Measurements from ENCODE around the gene LEUTX.

LEUTX gene, protein sequence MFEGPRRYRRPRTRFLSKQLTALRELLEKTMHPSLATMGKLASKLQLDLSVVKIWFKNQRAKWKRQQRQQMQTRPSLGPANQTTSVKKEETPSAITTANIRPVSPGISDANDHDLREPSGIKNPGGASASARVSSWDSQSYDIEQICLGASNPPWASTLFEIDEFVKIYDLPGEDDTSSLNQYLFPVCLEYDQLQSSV

DNA sequence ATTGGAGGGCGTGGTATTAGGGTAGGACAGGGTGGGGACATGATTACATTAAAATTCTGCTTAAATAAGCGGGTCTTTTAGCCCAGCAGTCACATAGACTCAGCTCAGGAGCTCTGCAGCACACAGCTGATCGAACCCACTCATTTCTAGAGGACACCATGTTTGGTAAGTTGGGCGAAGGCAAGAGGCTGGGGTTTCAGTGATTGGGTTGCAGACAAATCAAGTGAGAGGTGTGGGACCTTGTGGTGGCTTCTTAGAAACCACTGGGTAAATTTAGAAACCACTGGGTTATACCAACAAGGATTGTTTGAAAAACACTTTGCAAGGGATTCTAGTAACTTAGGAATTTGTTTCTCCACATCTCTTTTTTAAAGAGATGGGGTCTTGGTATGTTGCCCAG, at the start of gene LEUTX:
Gene LEUTX, plus strand, starts transcription at position 92 of the 400 bp plus-strand sequence. Its CDS starts 67 bp downstream, at position 159.
- Histone ChIP-seq H3K36me3 (no peaks in the 10 kb centered on the region), H4K20me1 (no peaks in the 10 kb centered on the region), H3K9me3 (replicated peaks in 1 of 11) (no peaks in the 10 kb centered on the region), H3K27me3 (no peaks in the 10 kb centered on the region), H3K4me3 (no peak within 1 kb of the TSS), H3K4me1 (no peaks in the 10 kb centered on the region), H3K9ac (no peak within 1 kb of the TSS), H3K4me2 (no peak within 1 kb of the TSS), H3K27ac (no peak within 1 kb of the TSS)
- TF ChIP-seq Cebpa-rat (IDR thresholded peaks at IDR 0.05): no peak

DNA sequence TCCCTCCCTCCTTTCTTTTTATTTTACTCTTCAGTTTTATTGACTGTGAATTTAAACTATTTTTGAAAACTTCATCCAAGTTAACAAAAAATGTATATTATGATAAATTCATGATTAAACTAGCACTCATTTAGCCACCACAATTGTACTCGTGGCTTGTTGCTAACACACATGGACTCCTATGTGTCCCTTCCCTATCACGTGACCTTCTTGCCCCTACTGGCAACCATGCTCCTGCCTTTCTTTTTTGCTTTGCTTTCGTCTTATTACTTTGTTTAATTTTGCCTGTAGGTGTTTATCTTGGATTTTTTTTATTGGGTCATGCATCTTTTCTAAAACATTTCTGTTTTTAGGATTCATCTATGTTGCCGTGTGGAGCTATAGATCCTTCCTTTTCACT, 49.1 kb upstream of the LEUTX start:
- Histone ChIP-seq H3K27me3 (no peaks in the 10 kb centered on the region), H3K27ac (no peak overlapping the region)

DNA sequence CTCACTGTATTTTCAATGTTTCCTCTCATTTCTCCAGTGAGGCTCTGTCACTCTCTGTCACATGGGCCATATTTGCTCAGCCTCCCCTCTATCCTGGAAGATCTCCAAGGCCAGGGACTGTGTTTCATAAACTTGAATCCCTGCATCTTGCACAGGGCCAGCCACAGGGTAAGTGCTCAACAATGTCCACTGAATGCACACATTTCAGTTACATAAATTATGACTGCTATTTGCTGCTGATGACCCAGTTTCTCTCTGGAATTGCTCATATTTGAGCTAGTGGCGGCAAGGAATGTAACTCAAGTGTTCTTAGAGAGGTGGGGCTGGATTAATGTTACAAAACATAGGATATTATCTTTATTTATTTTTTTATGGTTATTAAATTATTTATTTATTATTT, 47.0 kb upstream of the LEUTX start:
- Histone ChIP-seq H3K4me2 (no peak overlapping the region), H3K9me3 (replicated peaks in 1 of 11) (no peaks in the 10 kb centered on the region), H3K27ac (no peak overlapping the region), H3K4me3 (no peak overlapping the region), H3K36me3 (no peaks in the 10 kb centered on the region), H3K9ac (no peak overlapping the region), H3K27me3 (no peaks in the 10 kb centered on the region), H4K20me1 (no peaks in the 10 kb centered on the region), H3K4me1 (0 out of 20 replicates have a peak, but pooled peaks cover 0 to 5% (median 0%) of the 10 kb centered on the region in 10 experiments)
- no peak for TF ChIP-seq Cebpa-rat (IDR thresholded peaks at IDR 0.05)

More for the DNA sequence above, 49.1 kb upstream of the LEUTX start:
- Histone ChIP-seq H4K20me1 (no peaks in the 10 kb centered on the region), H3K4me2 (no peak overlapping the region), H3K36me3 (no peaks in the 10 kb centered on the region), H3K4me3 (no peak overlapping the region), H3K9ac (no peak overlapping the region), H3K4me1 (0 out of 20 replicates have a peak, but pooled peaks cover 0 to 4% (median 0%) of the 10 kb centered on the region in 10 experiments), H3K9me3 (replicated peaks in 1 of 11) (no peaks in the 10 kb centered on the region)
- TF ChIP-seq Cebpa-rat (IDR thresholded peaks at IDR 0.05): no peak

DNA sequence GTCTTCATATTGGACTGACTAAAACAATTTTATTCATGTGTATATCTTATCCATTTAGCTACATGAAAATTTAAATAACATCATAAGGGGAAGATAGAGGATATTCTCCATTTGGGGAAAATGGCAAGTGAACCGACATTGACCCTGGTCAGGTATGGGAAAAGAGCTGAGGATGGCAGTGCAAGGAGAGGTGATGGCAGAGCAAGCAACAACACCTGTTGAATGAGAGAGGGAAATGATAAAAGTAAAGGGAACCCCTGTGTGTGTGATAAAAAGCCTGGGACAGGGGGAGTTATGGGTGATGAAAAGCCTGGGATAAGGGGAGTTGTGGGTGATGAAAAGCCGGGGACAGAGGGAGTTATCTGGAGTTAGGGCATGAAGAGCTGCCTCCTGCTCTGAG, 44.8 kb upstream of the LEUTX start:
- no peaks in the 10 kb centered on the region for H3K27me3 ChIP-seq

DNA sequence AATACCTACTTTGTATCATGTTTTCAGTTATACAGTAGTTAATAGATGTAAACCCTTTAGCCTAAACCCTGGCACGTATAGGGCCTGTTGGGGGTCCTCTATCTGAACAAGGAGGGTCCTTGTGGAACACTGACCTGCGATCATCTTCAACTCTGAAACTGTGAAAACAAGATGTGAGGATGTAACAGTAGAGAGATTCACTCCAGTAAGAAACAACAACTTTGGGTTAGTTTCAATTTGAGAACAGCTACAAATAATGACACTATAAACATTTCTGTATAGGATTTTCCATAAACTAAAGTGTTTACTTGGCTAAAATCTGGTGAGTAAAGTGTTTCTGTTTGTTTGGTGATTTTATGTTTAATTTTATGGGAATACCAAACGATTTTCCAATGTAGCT, 43.0 kb upstream of the LEUTX start:
- Histone ChIP-seq H3K4me3 (no peak overlapping the region), H3K9ac (no peak overlapping the region), H4K20me1 (no peaks in the 10 kb centered on the region), H3K27me3 (no peaks in the 10 kb centered on the region), H3K36me3 (no peaks in the 10 kb centered on the region), H3K27ac (no peak overlapping the region), H3K9me3 (replicated peaks in 1 of 11) (no peaks in the 10 kb centered on the region), H3K4me1 (peaks cover 0 to 22% (median 5%) of the 10 kb centered on the region in 10 experiments; a peak in 9 of 20 replicates), H3K4me2 (no peak overlapping the region)
- TF ChIP-seq Cebpa-rat (IDR thresholded peaks at IDR 0.05): no peak

More for the DNA sequence above, 44.8 kb upstream of the LEUTX start:
- Histone ChIP-seq H3K4me1 (peaks cover 0 to 17% (median 3%) of the 10 kb centered on the region in 10 experiments; a peak in 9 of 20 replicates), H3K9ac (no peak overlapping the region), H3K4me3 (no peak overlapping the region), H4K20me1 (no peaks in the 10 kb centered on the region), H3K27ac (no peak overlapping the region), H3K4me2 (no peak overlapping the region), H3K9me3 (replicated peaks in 1 of 11) (no peaks in the 10 kb centered on the region), H3K36me3 (no peaks in the 10 kb centered on the region)
- TF ChIP-seq Cebpa-rat (IDR thresholded peaks at IDR 0.05): no peak

DNA sequence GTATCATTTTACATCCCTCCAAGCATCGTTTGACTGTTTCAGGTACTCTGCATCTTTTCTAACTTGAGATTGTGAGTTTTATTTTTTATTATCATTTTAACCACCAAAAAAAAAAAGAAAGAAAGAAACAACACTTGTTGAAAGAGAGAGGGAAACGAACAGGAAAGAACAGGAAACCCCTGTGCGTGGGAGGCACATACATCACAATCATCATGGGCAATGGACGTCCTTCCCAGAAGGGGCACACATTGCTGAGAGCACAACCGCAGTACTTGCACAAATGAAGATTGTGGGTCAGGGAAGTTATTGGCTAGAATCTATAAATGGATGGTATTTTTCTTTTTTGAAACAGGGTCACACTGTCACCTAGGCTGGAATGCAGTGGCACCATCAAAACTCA, 42.6 kb upstream of the LEUTX start:
- H3K27ac ChIP-seq: no peak overlapping the region
- TF ChIP-seq Cebpa-rat (IDR thresholded peaks at IDR 0.05): no peak
- H3K4me2 ChIP-seq: no peak overlapping the region
- no peaks in the 10 kb centered on the region for H3K27me3 ChIP-seq
- H3K9ac ChIP-seq: no peak overlapping the region
- no peak overlapping the region for H3K4me3 ChIP-seq
- no peaks in the 10 kb centered on the region for H4K20me1 ChIP-seq
- H3K9me3 ChIP-seq (replicated peaks in 1 of 11): no peaks in the 10 kb centered on the region
- no peaks in the 10 kb centered on the region for H3K36me3 ChIP-seq
- peaks cover 0 to 22% (median 5%) of the 10 kb centered on the region in 10 experiments; a peak in 9 of 20 replicates for H3K4me1 ChIP-seq

DNA sequence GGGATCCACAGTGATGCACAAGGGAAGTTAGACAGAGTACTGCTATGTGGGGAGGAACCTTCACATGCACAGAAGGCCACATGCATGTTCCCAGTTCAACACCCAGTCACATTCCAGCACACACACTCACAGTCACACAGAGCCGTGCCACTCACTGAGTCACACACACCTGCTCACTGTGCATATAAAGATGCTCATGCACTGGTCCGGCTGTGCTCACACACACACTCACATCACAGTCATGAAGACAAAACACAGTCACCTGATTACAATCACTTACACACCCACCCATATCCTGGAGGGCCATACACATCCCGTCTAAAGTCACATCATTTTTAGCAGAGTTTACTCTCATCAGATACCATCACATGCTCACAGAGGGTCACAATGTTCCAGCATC, 41.3 kb upstream of the LEUTX start:
- H3K9ac ChIP-seq: no peak overlapping the region
- H3K4me2 ChIP-seq: no peak overlapping the region
- peaks cover 0 to 22% (median 5%) of the 10 kb centered on the region in 10 experiments; a peak in 9 of 20 replicates for H3K4me1 ChIP-seq
- H3K4me3 ChIP-seq: no peak overlapping the region
- H3K36me3 ChIP-seq: no peaks in the 10 kb centered on the region
- H4K20me1 ChIP-seq: no peaks in the 10 kb centered on the region
- H3K27me3 ChIP-seq: no peaks in the 10 kb centered on the region
- H3K27ac ChIP-seq: no peak overlapping the region
- no peak for TF ChIP-seq Cebpa-rat (IDR thresholded peaks at IDR 0.05)
- no peaks in the 10 kb centered on the region for H3K9me3 ChIP-seq (replicated peaks in 1 of 11)

DNA sequence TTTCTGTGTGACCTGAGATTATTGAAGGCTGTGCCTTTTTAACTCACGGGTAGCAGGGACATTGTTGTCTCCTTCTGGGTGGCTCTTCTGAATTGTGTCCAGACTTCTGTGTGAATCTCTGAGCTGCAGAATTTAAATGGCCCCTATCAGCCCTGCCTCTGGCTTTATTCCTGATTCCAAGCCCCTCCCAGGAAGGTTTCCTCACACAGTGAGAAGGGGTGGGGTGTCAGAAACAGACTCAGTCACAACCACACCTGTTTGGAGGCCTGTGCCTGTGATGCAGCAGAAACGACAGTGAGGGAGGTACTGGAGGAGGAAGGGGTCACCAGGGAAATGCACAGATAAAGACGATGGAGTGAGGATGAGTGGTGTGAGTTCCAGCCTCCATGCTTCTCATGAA, 40.8 kb upstream of the LEUTX start, which contains the start of gene CLC:
Gene CLC, minus strand, starts transcription at position 139 of the 400 bp plus-strand sequence. Its CDS starts 77 bp downstream, at position 62.
- Histone ChIP-seq H3K4me1 (peaks cover 0 to 22% (median 5%) of the 10 kb centered on the region in 10 experiments; a peak in 9 of 20 replicates), H3K36me3 (no peaks in the 10 kb centered on the region), H3K9ac (no peak within 1 kb of the TSS), H3K4me3 (no peak within 1 kb of the TSS), H3K27ac (no peak within 1 kb of the TSS), H3K27me3 (no peaks in the 10 kb centered on the region), H4K20me1 (no peaks in the 10 kb centered on the region), H3K9me3 (replicated peaks in 1 of 11) (no peaks in the 10 kb centered on the region), H3K4me2 (peak within 1 kb of the TSS in 5 of 11 experiments; percentile 21 to 52 (median 51); a peak in 8 of 22 replicates)
- TF ChIP-seq Cebpa-rat (IDR thresholded peaks at IDR 0.05): no peak

DNA sequence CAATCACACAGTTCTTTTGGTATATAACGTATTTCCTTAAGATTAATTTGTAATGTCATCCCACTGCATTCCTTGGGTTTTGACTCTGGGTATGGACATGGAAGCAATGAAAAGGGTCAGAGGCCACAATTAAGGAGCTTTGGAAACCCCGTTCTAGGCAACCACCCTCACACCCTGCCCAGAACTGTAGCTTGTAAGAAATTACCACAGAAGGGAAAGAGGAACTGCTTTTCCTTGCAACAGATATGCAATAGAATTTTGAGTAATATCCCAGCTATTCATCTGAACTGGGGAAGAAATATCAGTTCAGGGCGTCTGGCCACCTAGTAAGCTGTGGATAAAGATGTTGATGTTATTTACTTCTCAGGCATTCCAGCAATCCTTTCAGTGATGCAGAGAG, 39.8 kb upstream of the LEUTX start:
- Histone ChIP-seq H3K4me1 (peaks cover 0 to 22% (median 5%) of the 10 kb centered on the region in 10 experiments; a peak in 9 of 20 replicates), H3K9me3 (replicated peaks in 1 of 11) (no peaks in the 10 kb centered on the region), H3K27me3 (no peaks in the 10 kb centered on the region), H3K9ac (no peak overlapping the region), H3K36me3 (no peaks in the 10 kb centered on the region), H3K27ac (peak overlapping the region in 1 of 11 experiments; percentile 20; a peak in 1 of 22 replicates), H3K4me3 (no peak overlapping the region), H4K20me1 (no peaks in the 10 kb centered on the region), H3K4me2 (peak overlapping the region in 5 of 11 experiments; percentile 21 to 52 (median 51); a peak in 8 of 22 replicates)
- TF ChIP-seq Cebpa-rat (IDR thresholded peaks at IDR 0.05): no peak

DNA sequence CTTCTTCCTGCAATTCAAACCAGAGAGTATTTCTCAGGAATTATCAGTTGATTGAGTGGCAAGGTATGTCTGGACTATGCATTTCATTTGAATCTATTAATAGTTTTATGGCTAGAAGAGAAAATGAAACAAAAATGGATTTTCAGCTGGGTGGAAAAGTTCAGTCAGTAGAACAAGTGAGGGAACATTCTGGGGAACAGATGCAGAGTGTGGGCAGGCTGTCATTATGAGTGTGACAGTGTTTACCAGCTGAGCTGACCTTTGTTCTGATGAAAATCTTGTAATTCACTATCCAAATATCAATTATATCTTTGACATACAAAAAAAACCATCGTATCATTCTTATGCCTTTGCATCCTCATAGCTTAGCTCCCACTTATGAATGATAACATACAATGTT, 38.3 kb upstream of the LEUTX start:
- no peak overlapping the region for H3K9ac ChIP-seq
- no peak overlapping the region for H3K27ac ChIP-seq
- no peaks in the 10 kb centered on the region for H3K36me3 ChIP-seq
- H4K20me1 ChIP-seq: no peaks in the 10 kb centered on the region
- H3K4me3 ChIP-seq: no peak overlapping the region
- TF ChIP-seq Cebpa-rat (IDR thresholded peaks at IDR 0.05): no peak
- H3K4me2 ChIP-seq: no peak overlapping the region
- H3K4me1 ChIP-seq: peaks cover 0 to 28% (median 5%) of the 10 kb centered on the region in 10 experiments; a peak in 9 of 20 replicates
- no peaks in the 10 kb centered on the region for H3K9me3 ChIP-seq (replicated peaks in 1 of 11)
- H3K27me3 ChIP-seq: no peaks in the 10 kb centered on the region
